CD14-positive monocyte (primary cell): ENCODE measurements around the gene LRP1-AS. TPM values are rescaled to one million over a fixed set of nuclear protein-coding genes. Genes with fewer than 3 reads are reported as not detected.

ENCODE experiments used
- DNase-seq, 3 donors: peaks; one replicate each; pipeline ENCODE4 v3.0.0-alpha.2; 2011 to 2022
- H2AFZ ChIP-seq: 2 replicates; pipeline ENCODE4 v1.6.0; 2012; ENCODE audit warnings: mild to moderate bottlenecking, low read depth, low read length, inconsistent platforms; ENCODE audit not compliant: insufficient read depth, poor library complexity, severe bottlenecking
- H3K27ac ChIP-seq, 2 donors: 1 replicate in 1 of 2; 2 replicates in 1 of 2; pipeline ENCODE4 v1.5.1; 2012 to 2013; ENCODE audit warnings: low read length in 2 of 2, control low read depth in 1 of 2, inconsistent platforms in 1 of 2, low read depth in 1 of 2, mild to moderate bottlenecking in 1 of 2
- H3K27me3 ChIP-seq, 2 donors: one replicate each; pipeline versions ENCODE4 v1.6.0 to v1.6.1; 2011 to 2013; ENCODE audit warnings: low read length in 2 of 2; ENCODE audit not compliant: control insufficient read depth in 2 of 2, insufficient read depth in 2 of 2
- H3K36me3 ChIP-seq, 2 donors: replicated peaks in 1 of 2; 1 replicate in 1 of 2; 2 replicates in 1 of 2; pipeline versions ENCODE4 v1.5.1 to v1.6.1; 2012 to 2013; ENCODE audit warnings: low read length in 2 of 2, control low read depth in 1 of 2, inconsistent platforms in 1 of 2, mild to moderate bottlenecking in 1 of 2; ENCODE audit not compliant: insufficient read depth in 2 of 2, control insufficient read depth in 1 of 2
- H3K4me1 ChIP-seq, 2 donors: 1 replicate in 1 of 2; 2 replicates in 1 of 2; pipeline versions ENCODE4 v1.5.1 to v1.6.1; 2012 to 2013; ENCODE audit warnings: low read length in 2 of 2, control low read depth in 1 of 2, inconsistent platforms in 1 of 2, mild to moderate bottlenecking in 1 of 2, moderate library complexity in 1 of 2; ENCODE audit not compliant: insufficient read depth in 2 of 2, control insufficient read depth in 1 of 2
- H3K4me2 ChIP-seq: replicated peaks from 2 replicates; pipeline ENCODE3; 2012; ENCODE audit warnings: low read length, moderate library complexity, mild to moderate bottlenecking; ENCODE audit not compliant: poor library complexity, severe bottlenecking; ENCODE audit errors: extremely low read depth
- H3K4me3 ChIP-seq, 3 experiments: fragments of 200-600 bp in 1 of 3; sonication (generic) in 1 of 3; replicated peaks in 1 of 3; 1 replicate in 2 of 3; 2 replicates in 1 of 3; pipeline ENCODE4 v1.5.1; 2011 to 2013; ENCODE audit warnings: low read length in 3 of 3, mild to moderate bottlenecking in 3 of 3, control low read depth in 2 of 3, low read depth in 2 of 3, inconsistent platforms in 1 of 3, moderate library complexity in 1 of 3
- H3K79me2 ChIP-seq: 2 replicates; pipeline ENCODE4 v1.6.0; 2012; ENCODE audit warnings: mild to moderate bottlenecking, control low read depth, inconsistent platforms, low read length, moderate library complexity; ENCODE audit not compliant: insufficient read depth
- H3K9ac ChIP-seq: 2 replicates; pipeline ENCODE4 v1.6.0; 2017; ENCODE audit warnings: low read length, mild to moderate bottlenecking; ENCODE audit not compliant: insufficient read depth, poor library complexity, severe bottlenecking
- H3K9me3 ChIP-seq, 2 donors: replicated peaks in 1 of 2; 1 replicate in 1 of 2; 2 replicates in 1 of 2; pipeline versions ENCODE4 v1.5.1 to v1.6.1; 2012 to 2013; ENCODE audit warnings: low read length in 2 of 2, control low read depth in 1 of 2; ENCODE audit not compliant: control insufficient read depth in 1 of 2, insufficient read depth in 1 of 2
- H4K20me1 ChIP-seq: 2 replicates; pipeline ENCODE4 v1.6.0; 2012; ENCODE audit warnings: mild to moderate bottlenecking, low read length, control low read depth, moderate library complexity; ENCODE audit not compliant: insufficient read depth
- H3K27ac Mint-ChIP-seq, 7 donors: one replicate each; pipeline ENCODE4 v1.8.0; 2020; ENCODE audit warnings: mild to moderate bottlenecking in 7 of 7, mixed read lengths in 7 of 7, moderate library complexity in 6 of 7, inconsistent platforms in 2 of 7
- H3K27me3 Mint-ChIP-seq, 3 donors: one replicate each; pipeline ENCODE4 v1.8.0; 2021 to 2022; ENCODE audit warnings: low read depth in 3 of 3, mild to moderate bottlenecking in 3 of 3, mixed read lengths in 3 of 3, moderate library complexity in 3 of 3, inconsistent platforms in 1 of 3
- H3K36me3 Mint-ChIP-seq, 2 donors: one replicate each; pipeline ENCODE4 v1.8.0; 2020; ENCODE audit warnings: mixed read lengths in 2 of 2, inconsistent platforms in 1 of 2, mild to moderate bottlenecking in 1 of 2
- H3K4me1 Mint-ChIP-seq: one replicate; pipeline ENCODE4 v1.8.0; 2020; ENCODE audit warnings: mild to moderate bottlenecking, mixed read lengths
- H3K4me3 Mint-ChIP-seq, 2 donors: one replicate each; pipeline ENCODE4 v1.8.0; 2020; ENCODE audit warnings: mild to moderate bottlenecking in 2 of 2, mixed read lengths in 2 of 2, moderate library complexity in 1 of 2
- H3K9me3 Mint-ChIP-seq, 7 donors: one replicate each; pipeline ENCODE4 v1.8.0; 2020 to 2022; ENCODE audit warnings: mixed read lengths in 7 of 7, mild to moderate bottlenecking in 6 of 7, moderate library complexity in 6 of 7, inconsistent platforms in 2 of 7
- CTCF ChIP-seq: fragments of 200-600 bp; IDR thresholded peaks from one replicate; pipeline ENCODE4 v1.8.0; 2022; ENCODE audit warnings: antibody characterized with exemption, mild to moderate bottlenecking
- WGBS: methylation state at CpG from one replicate; pipeline ENCODE4 v1.1.5; 2013; ENCODE audit warnings: missing lambda C conversion rate; ENCODE audit not compliant: insufficient coverage; 5-methylcytosine and 5-hydroxymethylcytosine counted together
- intact Hi-C, 2 donors: fragments of 100-400 bp; cut with micrococcal nuclease; formaldehyde crosslinking; loops; one replicate each; pipeline versions ENCODE4 v1.15.0 to v1.15.1; 2023
- polyA plus RNA-seq, 3 donors: library from polyadenylated mRNA; depleted of rRNA in 1 of 3; unstranded in 2 of 3; stranded (reverse) in 1 of 3; fragments of 300-500 nt in 2 of 3; fragments of >200 nt in 1 of 3; fragmentation: Illumina TruSeq in 2 of 3; gene quantifications; 1 replicate in 2 of 3; 2 replicates in 1 of 3; pipeline ENCODE4 v1.2.3, GENCODE V29; 2012 to 2021

The LRP1-AS gene
- polyA plus RNA-seq, 3 donors = 0.35 to 1.5 TPM; not detected in 1

GRCh38 chr12:57195186-57195585 is 47.8 kb upstream of the LRP1-AS start:
- H3K27me3 Mint-ChIP-seq = peaks cover 1 to 21% (median 5%) of the 10 kb centered on the region in 3 donors
- no peak for TF ChIP-seq CTCF
- no peaks in the 10 kb centered on the region for H3K79me2 ChIP-seq
- no peak overlapping the region for H3K9ac ChIP-seq
- no peaks in the 10 kb centered on the region for H3K27me3 ChIP-seq
- no peaks in the 10 kb centered on the region for H3K4me1 Mint-ChIP-seq
- H3K27ac Mint-ChIP-seq = no peak overlapping the region
- no peak for DNase-seq
- H3K4me3 Mint-ChIP-seq = no peak overlapping the region
- no peak overlapping the region for H2AFZ ChIP-seq
- H4K20me1 ChIP-seq = peaks cover 100% of the 10 kb centered on the region
- no peaks in the 10 kb centered on the region for H3K9me3 ChIP-seq
- H3K4me3 ChIP-seq = no peak overlapping the region
- no peak overlapping the region for H3K27ac ChIP-seq
- peaks cover 0 to 4% (median 1%) of the 10 kb centered on the region in 7 donors for H3K9me3 Mint-ChIP-seq
- H3K36me3 ChIP-seq = peaks cover 100% of the 10 kb centered on the region in 2 donors
- H3K36me3 Mint-ChIP-seq = peaks cover 98 to 100% of the 10 kb centered on the region in 2 donors
- intact Hi-C loops = no loop called here
- H3K4me2 ChIP-seq = no peak overlapping the region
- 87% methylated on average over 12 of the region's 19 CpGs for WGBS
- no peaks in the 10 kb centered on the region for H3K4me1 ChIP-seq

GRCh38 chr12:57194253-57194652 is 46.8 kb upstream of the LRP1-AS start:
- intact Hi-C loops = no loop called here
- 97% methylated on average over 12 of the region's 18 CpGs for WGBS
- Histone ChIP-seq H3K36me3 (peaks cover 98 to 100% of the 10 kb centered on the region in 2 donors), H3K9ac (no peak overlapping the region), H3K4me2 (no peak overlapping the region), H2AFZ (no peak overlapping the region), H3K9me3 (no peaks in the 10 kb centered on the region), H3K4me1 (no peaks in the 10 kb centered on the region), H3K27ac (no peak overlapping the region), H3K79me2 (no peaks in the 10 kb centered on the region), H3K27me3 (no peaks in the 10 kb centered on the region), H3K4me3 (no peak overlapping the region), H4K20me1 (peaks cover 100% of the 10 kb centered on the region)
- Mint-ChIP-seq H3K27ac (no peak overlapping the region), H3K36me3 (peaks cover 98 to 100% of the 10 kb centered on the region in 2 donors), H3K9me3 (peaks cover 0 to 4% (median 2%) of the 10 kb centered on the region in 7 donors), H3K4me3 (no peak overlapping the region), H3K27me3 (peaks cover 1 to 20% (median 5%) of the 10 kb centered on the region in 3 donors), H3K4me1 (no peaks in the 10 kb centered on the region)
- no peak for DNase-seq
- no peak for TF ChIP-seq CTCF
